ENCODE data around the gene ADGRG6.

The ADGRG6 gene

DNA sequence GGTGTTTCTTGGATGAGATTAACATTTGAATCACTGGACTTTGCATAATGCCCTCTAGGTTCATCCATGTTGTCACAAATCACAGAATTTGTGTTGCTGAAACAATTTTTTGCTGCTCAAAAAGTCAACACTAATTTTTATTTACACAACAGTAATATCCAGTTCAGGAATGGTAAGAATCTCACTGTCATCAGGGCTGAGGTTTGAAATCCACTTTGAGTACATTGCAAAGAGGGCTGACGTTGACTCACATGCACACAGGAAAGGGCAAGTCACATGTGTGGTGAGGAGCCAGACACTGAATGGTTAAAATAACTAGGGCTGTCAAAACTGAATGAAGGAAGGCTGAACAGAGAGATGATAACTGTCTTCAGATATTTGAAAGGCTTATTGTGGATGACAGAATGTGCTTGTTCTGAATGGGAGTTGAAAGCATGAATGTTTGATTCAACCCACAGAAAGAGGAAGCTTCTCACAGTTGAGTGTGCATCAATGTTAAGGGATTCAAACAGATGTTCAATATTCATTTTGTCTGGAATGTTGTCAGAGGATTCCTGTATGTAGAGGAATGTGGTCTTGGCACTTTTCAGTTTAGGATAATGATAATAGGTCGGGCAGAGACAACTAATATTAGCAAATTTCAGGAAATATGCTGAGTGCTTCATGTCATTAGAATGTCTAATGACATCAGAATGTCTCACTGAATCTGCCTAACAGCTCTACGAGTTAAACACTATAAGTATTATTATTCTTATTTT is 3.6 kb upstream of the ADGRG6 start:
- Histone ChIP-seq H2AK5ac (ENCODE audit: low read length, severe bottlenecking) (no peak overlapping the region), H3K9ac (ENCODE audit: low read length) (peak overlapping the region; percentile 25), H3K36me3 (ENCODE audit: control insufficient read depth in 1 of 2, insufficient read depth in 2 of 2, low read depth in 1 of 2, low read length in 2 of 2) (no peaks in the 10 kb centered on the region), H3K27ac (ENCODE audit: low read length, poor library complexity, severe bottlenecking) (peak overlapping the region; percentile 67), H2BK15ac (ENCODE audit: low read depth, poor library complexity, severe bottlenecking) (no peak overlapping the region), H3K14ac (ENCODE audit: low read length in 2 of 2) (no peak overlapping the region), H3K4me1 (ENCODE audit: control insufficient read depth, insufficient read depth, low read depth, low read length) (peaks cover 11% of the 10 kb centered on the region), H3K18ac (ENCODE audit: low read depth in 1 of 2, low read length in 2 of 2) (peak overlapping the region in 1 of 2 experiments; percentile 21), H3K79me1 (replicated peaks; ENCODE audit: low read length, poor library complexity, severe bottlenecking) (no peaks in the 10 kb centered on the region), H4K91ac (ENCODE audit: low read length) (no peak overlapping the region), H2BK12ac (ENCODE audit: low read length in 2 of 2) (peak overlapping the region in 1 of 2 experiments; percentile 39), H4K8ac (ENCODE audit: low read length) (peak overlapping the region; percentile 14), H3K23ac (ENCODE audit: low read length in 2 of 2) (no peak overlapping the region), H3K27me3 (ENCODE audit: control insufficient read depth in 1 of 2, insufficient read depth in 1 of 2, low read length in 2 of 2) (peaks cover 0 to 13% of the 10 kb centered on the region in 2 experiments), H2BK120ac (ENCODE audit: low read depth, low read length) (peak overlapping the region; percentile 29), H3K4me2 (ENCODE audit: low read length, poor library complexity, severe bottlenecking) (no peak overlapping the region), H3K4ac (ENCODE audit: low read depth in 1 of 2, low read length in 2 of 2) (no peak overlapping the region), H2BK5ac (ENCODE audit: low read depth, low read length, poor library complexity, severe bottlenecking) (no peak overlapping the region), H3K4me3 (ENCODE audit: insufficient read depth in 1 of 2, low read depth in 1 of 2, low read length in 2 of 2) (no peak overlapping the region), H3K9me3 (ENCODE audit: control insufficient read depth, low read length) (no peaks in the 10 kb centered on the region), H2AFZ (ENCODE audit: low read depth, low read length) (no peak overlapping the region)
- DNase-seq = peak; percentile 85
- 0% methylated on average over 2 of the region's 3 CpGs for WGBS

DNA sequence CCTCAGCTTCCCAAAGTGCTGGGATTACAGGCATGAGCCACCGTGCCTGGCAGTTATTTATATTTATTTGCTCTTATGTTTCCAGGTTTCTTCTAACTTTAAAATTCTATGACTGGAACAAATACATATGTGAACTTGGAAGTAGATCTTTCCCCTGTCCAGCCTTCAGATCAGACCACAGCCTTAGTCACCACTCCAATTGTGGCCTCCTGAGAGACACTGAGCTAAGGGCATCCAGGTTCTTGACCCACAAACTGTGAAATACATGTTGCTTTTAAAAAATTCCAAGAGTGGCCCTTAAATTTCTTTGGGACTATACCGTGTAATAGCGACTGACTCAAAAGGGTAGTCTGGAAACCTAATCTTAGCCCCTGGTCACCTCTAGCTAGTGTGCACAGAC is 1.5 kb upstream of the ADGRG6 start:
- H2BK15ac ChIP-seq (ENCODE audit: low read depth, poor library complexity, severe bottlenecking) = no peak overlapping the region
- no peak overlapping the region for H2AFZ ChIP-seq (ENCODE audit: low read depth, low read length)
- H3K27me3 ChIP-seq (ENCODE audit: control insufficient read depth in 1 of 2, insufficient read depth in 1 of 2, low read length in 2 of 2) = peaks cover 0 to 13% of the 10 kb centered on the region in 2 experiments
- H4K8ac ChIP-seq (ENCODE audit: low read length) = no peak overlapping the region
- H3K27ac ChIP-seq (ENCODE audit: low read length, poor library complexity, severe bottlenecking) = no peak overlapping the region
- no peak overlapping the region for H3K23ac ChIP-seq (ENCODE audit: low read length in 2 of 2)
- no peak overlapping the region for H3K4me2 ChIP-seq (ENCODE audit: low read length, poor library complexity, severe bottlenecking)
- H2BK12ac ChIP-seq (ENCODE audit: low read length in 2 of 2) = no peak overlapping the region
- H3K9me3 ChIP-seq (ENCODE audit: control insufficient read depth, low read length) = no peaks in the 10 kb centered on the region
- peaks cover 11% of the 10 kb centered on the region for H3K4me1 ChIP-seq (ENCODE audit: control insufficient read depth, insufficient read depth, low read depth, low read length)
- no peak overlapping the region for H2AK5ac ChIP-seq (ENCODE audit: low read length, severe bottlenecking)
- H3K36me3 ChIP-seq (ENCODE audit: control insufficient read depth in 1 of 2, insufficient read depth in 2 of 2, low read depth in 1 of 2, low read length in 2 of 2) = no peaks in the 10 kb centered on the region
- WGBS = 78% methylated on average over 2 of the region's 3 CpGs
- peak overlapping the region in 1 of 2 experiments; percentile 79 for H3K4me3 ChIP-seq (ENCODE audit: insufficient read depth in 1 of 2, low read depth in 1 of 2, low read length in 2 of 2)
- H2BK120ac ChIP-seq (ENCODE audit: low read depth, low read length) = no peak overlapping the region
- H3K18ac ChIP-seq (ENCODE audit: low read depth in 1 of 2, low read length in 2 of 2) = no peak overlapping the region
- no peak overlapping the region for H3K4ac ChIP-seq (ENCODE audit: low read depth in 1 of 2, low read length in 2 of 2)
- no peak overlapping the region for H2BK5ac ChIP-seq (ENCODE audit: low read depth, low read length, poor library complexity, severe bottlenecking)
- no peak overlapping the region for H4K91ac ChIP-seq (ENCODE audit: low read length)
- no peak for DNase-seq
- H3K9ac ChIP-seq (ENCODE audit: low read length) = no peak overlapping the region
- H3K14ac ChIP-seq (ENCODE audit: low read length in 2 of 2) = no peak overlapping the region
- no peaks in the 10 kb centered on the region for H3K79me1 ChIP-seq (replicated peaks; ENCODE audit: low read length, poor library complexity, severe bottlenecking)

DNA sequence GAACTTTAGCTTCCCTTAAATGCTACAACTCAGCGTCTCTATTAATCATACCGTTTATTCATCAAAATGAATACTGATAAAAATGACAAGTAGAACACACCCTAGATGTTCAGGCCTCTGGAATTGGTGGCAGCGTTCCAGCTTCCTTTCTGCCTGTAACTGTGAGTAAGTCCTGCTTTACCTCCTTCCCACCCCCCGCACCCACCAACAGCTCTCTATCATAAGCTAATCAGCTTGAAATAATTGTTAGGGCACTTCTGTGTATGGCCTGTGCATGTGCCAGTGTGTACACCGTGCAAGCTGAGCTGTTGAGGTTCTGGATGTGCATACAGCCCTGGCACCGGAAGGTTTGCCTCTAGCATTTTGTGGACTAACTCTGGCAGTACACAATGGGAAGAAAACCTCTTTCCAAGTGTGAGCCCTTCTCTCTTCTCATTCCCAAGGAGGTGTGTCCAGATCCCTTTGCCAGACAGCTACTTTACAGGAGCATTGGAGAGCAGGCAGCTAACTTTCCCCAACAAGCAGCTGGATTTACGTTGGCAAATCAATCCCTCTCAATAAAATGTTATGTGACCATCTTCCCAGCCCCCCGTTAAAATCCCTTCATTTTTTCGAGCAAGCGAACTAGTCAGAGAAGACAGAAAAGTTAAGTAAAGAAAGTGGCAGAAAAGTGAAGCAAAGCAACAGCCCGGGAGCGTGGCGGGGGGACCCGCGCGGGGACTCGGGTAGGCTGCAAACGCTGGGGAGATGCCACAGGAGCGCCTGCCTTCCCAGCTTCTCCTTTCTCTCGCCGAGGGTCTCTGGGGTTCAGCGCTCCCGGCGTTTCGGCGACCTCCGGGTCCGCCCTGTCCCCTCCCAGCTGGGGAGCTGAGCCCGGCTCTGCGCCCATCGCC is 803 bp upstream of the ADGRG6 start:
- H3K14ac ChIP-seq (ENCODE audit: low read length in 2 of 2) = no peak overlapping the region
- peak overlapping the region in 1 of 2 experiments; percentile 79 for H2BK12ac ChIP-seq (ENCODE audit: low read length in 2 of 2)
- H3K4me2 ChIP-seq (ENCODE audit: low read length, poor library complexity, severe bottlenecking) = peak overlapping the region; percentile 85
- no peak overlapping the region for H2AK5ac ChIP-seq (ENCODE audit: low read length, severe bottlenecking)
- peak; percentile 72 for DNase-seq
- peak overlapping the region; percentile 72 for H2AFZ ChIP-seq (ENCODE audit: low read depth, low read length)
- peak overlapping the region; percentile 90 to 97 for H3K18ac ChIP-seq (ENCODE audit: low read depth in 1 of 2, low read length in 2 of 2)
- H3K27ac ChIP-seq (ENCODE audit: low read length, poor library complexity, severe bottlenecking) = no peak overlapping the region
- peak overlapping the region; percentile 89 to 97 for H3K4ac ChIP-seq (ENCODE audit: low read depth in 1 of 2, low read length in 2 of 2)
- peak overlapping the region; percentile 92 for H2BK120ac ChIP-seq (ENCODE audit: low read depth, low read length)
- no peaks in the 10 kb centered on the region for H3K9me3 ChIP-seq (ENCODE audit: control insufficient read depth, low read length)
- H4K8ac ChIP-seq (ENCODE audit: low read length) = peak overlapping the region; percentile 90
- 5% methylated on average over 24 of the region's 31 CpGs for WGBS
- no peak overlapping the region for H2BK5ac ChIP-seq (ENCODE audit: low read depth, low read length, poor library complexity, severe bottlenecking)
- peaks cover 0 to 13% of the 10 kb centered on the region in 2 experiments for H3K27me3 ChIP-seq (ENCODE audit: control insufficient read depth in 1 of 2, insufficient read depth in 1 of 2, low read length in 2 of 2)
- peak overlapping the region; percentile 99 for H2BK15ac ChIP-seq (ENCODE audit: low read depth, poor library complexity, severe bottlenecking)
- H3K23ac ChIP-seq (ENCODE audit: low read length in 2 of 2) = peak overlapping the region; percentile 99
- H3K4me1 ChIP-seq (ENCODE audit: control insufficient read depth, insufficient read depth, low read depth, low read length) = peaks cover 11% of the 10 kb centered on the region
- no peaks in the 10 kb centered on the region for H3K79me1 ChIP-seq (replicated peaks; ENCODE audit: low read length, poor library complexity, severe bottlenecking)
- H3K4me3 ChIP-seq (ENCODE audit: insufficient read depth in 1 of 2, low read depth in 1 of 2, low read length in 2 of 2) = peak overlapping the region; percentile 79 to 81
- no peaks in the 10 kb centered on the region for H3K36me3 ChIP-seq (ENCODE audit: control insufficient read depth in 1 of 2, insufficient read depth in 2 of 2, low read depth in 1 of 2, low read length in 2 of 2)
- H4K91ac ChIP-seq (ENCODE audit: low read length) = peak overlapping the region; percentile 97
- H3K9ac ChIP-seq (ENCODE audit: low read length) = peak overlapping the region; percentile 56
